NCI-H2081 (cell line): Measurements from ENCODE around the gene INPP4B.
A peak's percentile ranks its signal among the peaks of the same experiment; 100 is the strongest.

Experiments
- DNase-seq, 2 experiments: peaks; one replicate each; lab custom pipeline; 2025; lab: John Stamatoyannopoulos, UW

Gene INPP4B

GRCh38 chr4:142291299-142292050 is 554.6 kb downstream of the INPP4B start:
- no peak for DNase-seq

- no peak for DNase-seq
Measured at GRCh38 chr4:142287371-142287770, 558.7 kb downstream of the INPP4B start.

GRCh38 chr4:142285222-142285583 is 560.9 kb downstream of the INPP4B start:
- no peak for DNase-seq

- no peak for DNase-seq
Measured at GRCh38 chr4:142284402-142285221, 561.5 kb downstream of the INPP4B start.

GRCh38 chr4:142282870-142283431 is 563.1 kb downstream of the INPP4B start:
- peak in 1 of 2 experiments; percentile 18 for DNase-seq

GRCh38 chr4:142281999-142282398 is 564.1 kb downstream of the INPP4B start:
- DNase-seq, result no peak

GRCh38 chr4:142278663-142279062 is 567.4 kb downstream of the INPP4B start:
- DNase-seq, result no peak

GRCh38 chr4:142278171-142278570 is 567.9 kb downstream of the INPP4B start:
- DNase-seq, result no peak

- DNase-seq, result no peak
Measured at GRCh38 chr4:142274137-142274536, 572.0 kb downstream of the INPP4B start.

GRCh38 chr4:142272452-142272851 is 573.6 kb downstream of the INPP4B start:
- no peak for DNase-seq

GRCh38 chr4:142271832-142272231 is 574.3 kb downstream of the INPP4B start:
- no peak for DNase-seq

- DNase-seq, result no peak
Measured at GRCh38 chr4:142267101-142267500, 579.0 kb downstream of the INPP4B start.

- DNase-seq, result no peak
Measured at GRCh38 chr4:142265946-142266345, 580.2 kb downstream of the INPP4B start.

GRCh38 chr4:142265536-142265935 is 580.6 kb downstream of the INPP4B start:
- no peak for DNase-seq

- no peak for DNase-seq
Measured at GRCh38 chr4:142264961-142265360, 581.1 kb downstream of the INPP4B start.

- no peak for DNase-seq
Measured at GRCh38 chr4:142262956-142263355, 583.1 kb downstream of the INPP4B start.

GRCh38 chr4:142248946-142249345 is 597.2 kb downstream of the INPP4B start:
- no peak for DNase-seq

GRCh38 chr4:142243255-142243654 is 602.8 kb downstream of the INPP4B start:
- DNase-seq, result no peak

GRCh38 chr4:142242156-142242555 is 603.9 kb downstream of the INPP4B start:
- DNase-seq, result no peak

GRCh38 chr4:142238589-142238988 is 607.5 kb downstream of the INPP4B start:
- DNase-seq, result no peak

- no peak for DNase-seq
Measured at GRCh38 chr4:142236268-142236667, 609.8 kb downstream of the INPP4B start.

GRCh38 chr4:142231787-142232186 is 614.3 kb downstream of the INPP4B start:
- no peak for DNase-seq

GRCh38 chr4:142230991-142231390 is 615.1 kb downstream of the INPP4B start:
- DNase-seq, result no peak
